ENCODE data around the gene GALK1.

Gene GALK1

GRCh38 chr17:75748706-75749105 lies 16.3 kb downstream of the GALK1 start:
- DNase-seq = no peak

- no peak for DNase-seq
These were observed 21.3 kb downstream of the GALK1 start for GRCh38 chr17:75743625-75744206.

DNA sequence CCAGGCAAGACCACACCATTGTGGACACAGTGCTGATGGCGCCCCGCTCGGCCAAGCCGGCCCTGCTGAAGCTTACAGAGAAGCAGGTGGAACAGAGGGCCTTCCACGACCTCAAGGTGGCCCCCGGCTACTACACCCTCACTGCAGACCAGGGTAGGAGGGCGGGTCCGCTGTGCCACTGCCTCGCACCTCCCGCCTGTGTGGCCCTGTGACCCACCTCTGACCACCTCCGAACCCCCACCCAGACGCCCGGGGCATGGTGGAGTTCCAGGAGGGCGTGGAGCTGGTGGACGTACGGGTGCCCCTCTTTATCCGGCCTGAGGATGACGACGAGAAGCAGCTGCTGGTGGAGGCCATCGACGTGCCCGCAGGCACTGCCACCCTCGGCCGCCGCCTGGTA lies 22.7 kb downstream of the GALK1 start:
- DNase-seq = no peak

GRCh38 chr17:75740631-75741077 lies 24.3 kb downstream of the GALK1 start:
- no peak for DNase-seq

- DNase-seq = no peak
These were observed 24.8 kb downstream of the GALK1 start for GRCh38 chr17:75740215-75740614.

DNA sequence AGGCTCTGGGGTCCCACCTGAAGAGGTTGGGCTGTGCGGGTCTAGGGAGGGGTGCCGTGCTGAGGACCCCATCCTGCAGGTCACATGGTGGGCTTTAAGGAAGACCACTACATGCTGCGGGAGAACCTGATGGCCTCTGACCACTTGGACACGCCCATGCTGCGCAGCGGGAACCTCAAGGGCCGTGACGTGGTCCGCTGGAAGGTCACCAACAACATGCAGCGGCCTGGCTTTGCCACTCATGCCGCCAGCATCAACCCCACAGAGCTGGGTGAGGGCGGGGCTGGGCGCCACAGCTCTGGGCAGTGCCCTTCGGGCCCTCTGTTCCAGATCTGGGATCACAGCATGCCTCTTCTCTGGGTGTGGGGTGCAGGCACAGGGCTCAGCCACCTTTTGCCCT lies 25.2 kb downstream of the GALK1 start:
- DNase-seq = no peak

DNA sequence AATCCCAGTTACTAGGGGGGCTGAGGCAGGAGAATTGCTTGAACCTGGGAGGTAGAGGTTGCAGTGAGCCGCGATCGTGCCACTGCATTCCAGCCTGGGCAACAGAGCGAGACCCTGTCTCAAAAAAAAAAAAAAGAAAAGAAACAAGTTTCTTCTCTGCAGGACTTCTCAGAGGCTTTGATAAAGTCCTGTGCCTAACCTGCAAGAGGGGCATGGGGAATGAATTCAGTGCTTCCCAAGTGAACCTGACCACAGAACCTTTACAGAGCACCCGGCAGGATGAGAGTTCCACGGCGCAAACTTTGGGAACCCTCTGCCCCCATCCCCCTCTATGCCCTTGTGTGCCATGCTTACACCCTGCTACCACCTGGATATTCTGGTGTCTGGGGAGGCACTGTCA lies 25.8 kb downstream of the GALK1 start:
- no peak for DNase-seq

- DNase-seq = no peak
These were observed 26.7 kb downstream of the GALK1 start for GRCh38 chr17:75738218-75738802.

DNA sequence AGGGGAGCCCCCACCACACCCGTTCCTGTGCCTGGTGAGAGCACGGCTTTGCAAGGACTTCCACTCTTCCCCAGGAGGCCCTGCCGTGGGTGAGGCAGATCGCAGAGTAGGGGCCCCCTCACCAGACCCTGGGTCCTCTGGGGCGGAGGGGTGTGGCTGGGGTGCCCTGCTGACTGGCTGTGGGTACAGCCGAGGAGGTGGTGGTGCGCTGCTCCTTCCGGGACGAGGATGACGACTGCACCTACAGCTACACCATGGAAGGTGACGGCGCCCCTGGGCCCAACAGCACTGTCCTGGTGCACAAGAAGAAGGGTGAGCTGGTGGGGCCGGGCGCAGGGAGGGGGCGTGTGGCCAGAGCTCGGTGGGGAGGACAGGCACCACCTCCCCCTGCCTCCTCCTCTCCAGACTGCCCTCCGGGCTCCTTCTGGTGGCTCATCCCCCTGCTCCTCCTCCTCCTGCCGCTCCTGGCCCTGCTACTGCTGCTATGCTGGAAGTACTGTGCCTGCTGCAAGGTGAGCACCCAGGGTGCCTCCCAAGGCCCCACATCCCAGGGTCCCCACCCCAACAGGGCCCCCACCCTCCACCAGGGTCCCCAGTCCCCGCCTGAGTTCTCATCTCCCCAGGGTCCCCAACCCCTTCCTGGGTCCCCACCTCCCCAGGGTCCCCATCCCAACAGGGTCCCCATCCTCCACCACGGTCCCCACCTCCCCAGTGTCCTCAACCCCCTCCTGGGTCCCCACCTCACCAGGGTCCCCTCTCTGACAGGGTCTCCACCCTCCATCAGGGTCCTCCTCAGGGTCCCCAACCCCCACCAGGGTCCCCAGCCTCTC lies 27.6 kb downstream of the GALK1 start:
- no peak for DNase-seq

- DNase-seq = no peak
These were observed 28.7 kb downstream of the GALK1 start for GRCh38 chr17:75736173-75736835.

- no peak for DNase-seq
These were observed 30.2 kb downstream of the GALK1 start for GRCh38 chr17:75734674-75735294.

- DNase-seq = no peak
These were observed 31.5 kb downstream of the GALK1 start for GRCh38 chr17:75733471-75733870.

DNA sequence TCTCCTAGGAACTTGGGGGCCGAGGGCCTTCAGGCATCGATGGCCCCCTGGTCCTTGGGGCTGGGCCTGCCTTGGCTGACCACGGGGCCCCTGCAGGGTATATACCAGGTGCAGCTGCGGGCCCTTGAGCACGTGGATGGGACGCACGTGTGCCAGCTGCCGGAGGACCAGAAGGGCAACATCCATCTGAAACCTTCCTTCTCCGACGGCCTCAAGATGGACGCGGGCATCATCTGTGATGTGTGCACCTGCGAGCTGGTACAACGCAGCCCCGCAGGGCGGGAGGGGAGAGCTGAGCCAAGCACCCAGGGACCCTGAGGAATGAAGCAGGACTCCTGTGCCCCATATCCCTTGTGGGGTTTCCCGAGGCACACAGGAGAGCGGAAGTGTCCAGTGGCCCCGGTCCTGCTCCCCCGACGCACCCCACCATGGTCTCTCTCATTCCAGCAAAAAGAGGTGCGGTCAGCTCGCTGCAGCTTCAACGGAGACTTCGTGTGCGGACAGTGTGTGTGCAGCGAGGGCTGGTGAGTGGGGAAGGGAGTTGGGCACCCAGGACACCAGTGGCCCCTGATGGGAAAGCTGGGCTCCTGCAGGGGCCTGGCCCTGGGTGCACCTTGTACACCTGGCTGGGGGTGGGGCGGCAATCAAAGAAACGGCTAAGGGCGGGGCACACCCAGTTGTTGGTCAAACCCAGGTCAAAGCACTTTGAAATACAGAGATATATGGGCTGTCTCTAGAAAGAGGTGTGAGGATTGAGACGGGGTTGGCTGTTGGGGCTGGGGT lies 33.1 kb downstream of the GALK1 start:
- DNase-seq = no peak

DNA sequence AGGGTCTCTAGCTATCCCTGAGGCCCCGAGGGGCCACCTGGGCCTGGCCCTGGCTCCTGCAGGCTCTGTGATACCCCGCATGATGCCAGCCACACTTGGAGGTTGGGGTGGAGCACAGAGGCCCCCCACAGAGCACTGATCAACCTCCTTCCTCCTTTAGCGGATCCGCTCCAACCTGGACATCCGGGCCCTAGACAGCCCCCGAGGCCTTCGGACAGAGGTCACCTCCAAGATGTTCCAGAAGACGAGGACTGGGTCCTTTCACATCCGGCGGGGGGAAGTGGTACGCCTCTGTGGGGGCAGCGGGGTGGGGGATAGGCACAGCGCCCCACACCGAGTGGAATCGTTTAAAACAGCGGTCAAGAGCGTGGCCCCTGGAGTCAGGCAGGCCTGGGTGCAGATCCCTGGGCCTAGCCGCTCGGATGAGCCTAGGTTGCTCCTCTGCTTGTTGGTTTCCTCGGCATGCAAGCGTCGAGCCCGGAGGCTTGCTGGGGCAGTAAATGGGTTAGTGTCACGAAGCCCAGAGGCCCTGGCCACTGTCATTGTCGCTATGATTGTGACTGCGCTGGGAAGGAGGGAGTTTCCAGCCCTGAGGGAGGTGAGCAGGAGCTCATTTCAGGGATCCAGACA lies 33.8 kb downstream of the GALK1 start:
- no peak for DNase-seq

- DNase-seq = no peak
These were observed 34.9 kb downstream of the GALK1 start for GRCh38 chr17:75730065-75730464.

DNA sequence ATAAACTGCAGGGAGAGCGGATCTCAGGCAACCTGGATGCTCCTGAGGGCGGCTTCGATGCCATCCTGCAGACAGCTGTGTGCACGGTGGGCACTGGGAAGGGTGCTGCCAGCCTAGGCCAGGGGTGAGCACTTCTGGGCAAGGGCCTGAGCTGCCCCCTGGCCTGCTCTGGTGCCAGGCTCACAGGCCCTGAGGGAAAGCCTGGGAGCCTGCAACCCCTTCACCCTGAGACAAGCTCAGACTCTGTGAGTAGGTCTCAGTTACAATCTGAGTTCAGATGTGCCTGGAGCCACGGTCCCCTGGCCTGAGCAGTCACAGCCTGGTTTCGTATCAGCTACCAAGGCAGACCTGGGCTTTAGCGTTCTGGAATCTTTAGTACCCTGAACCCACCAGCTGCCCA lies 35.6 kb downstream of the GALK1 start:
- DNase-seq = no peak

GRCh38 chr17:75727391-75727790 lies 37.6 kb downstream of the GALK1 start:
- no peak for DNase-seq

DNA sequence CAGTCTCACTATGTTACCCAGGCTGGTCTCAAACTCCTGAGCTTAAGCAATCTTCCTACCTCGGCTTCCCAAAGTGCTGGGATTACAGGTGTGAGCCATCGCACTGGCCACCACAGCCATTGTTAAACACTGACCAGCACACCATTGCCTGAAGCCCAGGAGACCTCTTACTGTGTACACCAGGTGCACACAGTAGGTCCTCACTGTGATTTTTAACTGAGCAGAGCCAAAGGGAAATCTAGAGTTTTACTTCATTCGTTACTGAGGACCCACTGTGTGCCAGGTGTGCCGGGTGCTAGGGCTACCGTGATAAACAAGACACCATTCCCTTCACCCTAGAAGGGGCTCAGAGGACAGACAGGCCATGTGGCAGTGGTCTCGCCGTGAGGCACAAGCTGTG lies 39.5 kb downstream of the GALK1 start:
- no peak for DNase-seq

DNA sequence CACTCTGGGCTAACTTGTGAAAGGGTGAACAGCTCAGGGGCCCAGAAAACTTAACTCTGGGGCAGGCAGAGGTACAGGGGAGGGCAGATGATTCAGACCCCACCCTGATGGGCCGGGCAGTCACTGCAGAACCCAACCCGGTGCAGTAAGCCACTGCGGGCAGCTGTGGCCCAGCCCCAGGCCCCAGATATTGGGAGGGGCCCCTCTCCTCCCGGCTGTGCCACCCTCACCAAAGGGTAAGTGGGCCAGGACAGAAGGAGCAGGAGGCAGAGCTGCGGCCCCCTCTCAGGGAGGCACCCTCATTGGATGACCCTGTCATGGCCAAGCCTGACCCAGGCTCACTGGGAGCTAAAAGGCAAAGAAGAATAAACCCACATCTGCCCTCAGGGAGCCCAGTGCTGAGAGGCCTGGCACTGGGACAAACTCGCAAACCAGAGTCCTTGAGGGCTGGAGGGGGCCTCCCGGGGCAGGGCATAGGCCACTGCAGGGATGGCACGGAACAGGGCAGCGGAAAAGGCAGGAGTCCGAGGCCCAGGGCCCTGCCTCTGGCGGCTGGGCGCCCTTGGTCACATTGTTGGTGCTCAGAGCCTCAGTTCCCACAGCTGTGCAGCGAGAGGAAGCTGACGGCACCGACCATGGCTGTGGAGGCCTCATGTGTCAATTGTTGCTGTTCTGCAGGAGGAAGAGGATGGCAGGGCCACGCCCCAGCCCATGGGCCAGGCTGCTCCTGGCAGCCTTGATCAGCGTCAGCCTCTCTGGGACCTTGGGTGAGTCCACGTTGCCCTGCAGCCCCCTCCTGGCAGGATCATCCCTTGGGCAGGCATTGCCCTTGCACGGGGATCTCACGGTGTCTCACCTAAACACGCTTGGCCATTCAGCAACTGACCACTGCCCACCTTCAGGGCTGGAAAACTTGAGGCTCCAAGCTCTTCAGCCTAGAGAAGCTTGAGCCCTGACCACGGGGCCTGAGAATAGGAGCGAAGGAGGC lies 40.7 kb downstream of the GALK1 start:
- no peak for DNase-seq

- no peak for DNase-seq
These were observed 41.6 kb downstream of the GALK1 start for GRCh38 chr17:75723171-75723930.
